K562 (cell line): Measurements from ENCODE around the gene BTAF1.

Source experiments
- MEF2D ChIP-seq: conservative IDR thresholded peaks from 2 replicates; pipeline ENCODE4 v1.6.1; 2016; ENCODE audit warnings: low read depth, missing genetic modification characterization, missing compliant biosample characterization
- POLR2A ChIP-seq: fragments of 450-650 bp; conservative IDR thresholded peaks from 2 replicates; pipeline ENCODE4 v1.6.1; 2016
- POLR2AphosphoS2 ChIP-seq: IDR thresholded peaks from 2 replicates; pipeline ENCODE4 v1.6.1; 2012; ENCODE audit warnings: low read length, improper control_type of control experiment
- POLR2AphosphoS5 ChIP-seq: IDR thresholded peaks from 2 replicates; pipeline ENCODE4 v1.6.1; 2011; ENCODE audit warnings: mild to moderate bottlenecking, low read depth, low read length, moderate library complexity; ENCODE audit not compliant: control insufficient read depth, insufficient read depth
- POLR2G ChIP-seq: fragments of 200-400 bp; formaldehyde crosslinking; IDR thresholded peaks from 2 replicates; pipeline ENCODE4 v1.6.1; 2017; ENCODE audit warnings: low read depth, mild to moderate bottlenecking, antibody characterized with exemption, low read length, moderate library complexity
- RCOR1 ChIP-seq, 2 experiments: IDR thresholded peaks; 2 replicates each; pipeline ENCODE4 v1.6.1; 2012; ENCODE audit warnings: low read depth in 2 of 2, low read length in 2 of 2, borderline replicate concordance in 1 of 2, improper control_type of control experiment in 1 of 2
- SREBF1 ChIP-seq: fragments of 150-350 bp; IDR thresholded peaks from 2 replicates; pipeline ENCODE4 v1.6.1; 2014; ENCODE audit warnings: antibody characterized with exemption, low read depth, low read length, borderline replicate concordance
- TEAD2 ChIP-seq: fragments of 450-650 bp; IDR thresholded peaks from 2 replicates; pipeline ENCODE4 v1.6.1; 2016; ENCODE audit warnings: missing genetic modification characterization, control low read depth, missing compliant biosample characterization
- ZNF217 ChIP-seq: sonication (generic); formaldehyde crosslinking; IDR thresholded peaks from 2 replicates; pipeline ENCODE4 v1.8.0; 2022; ENCODE audit warnings: mild to moderate bottlenecking, missing genetic modification reagents
- TF ChIP-seq, protein P1 (sequence below): sonication (generic); formaldehyde crosslinking; IDR thresholded peaks from 2 replicates; pipeline ENCODE4 v1.8.1; 2022; ENCODE audit warnings: missing genetic modification reagents

DNA sequence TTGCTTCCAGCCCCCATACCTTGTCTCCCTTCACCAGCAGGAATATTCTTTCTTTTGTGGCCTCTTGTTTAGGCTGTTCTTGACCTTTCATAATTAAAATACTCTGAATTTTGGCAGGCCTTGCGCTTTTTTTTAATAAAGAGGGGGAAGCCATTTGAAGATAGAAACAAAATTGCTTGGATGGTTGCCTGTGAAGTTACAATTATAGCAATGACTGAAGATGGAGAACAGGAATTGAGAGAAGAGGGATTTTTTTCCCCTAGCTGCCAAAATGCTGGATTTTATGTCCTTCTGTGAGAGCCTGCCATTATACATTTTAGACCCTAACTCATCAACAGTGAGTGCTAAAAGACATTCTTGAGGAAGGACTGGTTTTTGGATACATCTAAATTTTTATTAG lies 39.0 kb upstream of the BTAF1 start:
- no peak for TF ChIP-seq RCOR1 (IDR thresholded peaks at IDR 0.05; ENCODE audit: borderline replicate concordance in 1 of 2, low read depth in 2 of 2, low read length in 2 of 2)
- TF ChIP-seq MEF2D, result no peak
- TF ChIP-seq POLR2AphosphoS5, result no peak
- no peak for TF ChIP-seq POLR2A
- TF ChIP-seq, protein P1, sequence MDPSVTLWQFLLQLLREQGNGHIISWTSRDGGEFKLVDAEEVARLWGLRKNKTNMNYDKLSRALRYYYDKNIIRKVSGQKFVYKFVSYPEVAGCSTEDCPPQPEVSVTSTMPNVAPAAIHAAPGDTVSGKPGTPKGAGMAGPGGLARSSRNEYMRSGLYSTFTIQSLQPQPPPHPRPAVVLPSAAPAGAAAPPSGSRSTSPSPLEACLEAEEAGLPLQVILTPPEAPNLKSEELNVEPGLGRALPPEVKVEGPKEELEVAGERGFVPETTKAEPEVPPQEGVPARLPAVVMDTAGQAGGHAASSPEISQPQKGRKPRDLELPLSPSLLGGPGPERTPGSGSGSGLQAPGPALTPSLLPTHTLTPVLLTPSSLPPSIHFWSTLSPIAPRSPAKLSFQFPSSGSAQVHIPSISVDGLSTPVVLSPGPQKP (CRISPR knock-in tag), result no peak
- no peak for TF ChIP-seq TEAD2 (tag)
- TF ChIP-seq SREBF1, result no peak
- no peak for TF ChIP-seq POLR2G
- no peak for TF ChIP-seq ZNF217 (CRISPR knock-in tag)
- no peak for TF ChIP-seq POLR2AphosphoS2
